Embryonic facial prominence (tissue), 1 donor: ENCODE data around the gene KCNQ4.

Experiments
- DNase-seq: peaks from one replicate; pipeline ENCODE4 v3.0.0-alpha.2; 2016; ENCODE audit errors: extremely low spot score

The KCNQ4 gene

DNA sequence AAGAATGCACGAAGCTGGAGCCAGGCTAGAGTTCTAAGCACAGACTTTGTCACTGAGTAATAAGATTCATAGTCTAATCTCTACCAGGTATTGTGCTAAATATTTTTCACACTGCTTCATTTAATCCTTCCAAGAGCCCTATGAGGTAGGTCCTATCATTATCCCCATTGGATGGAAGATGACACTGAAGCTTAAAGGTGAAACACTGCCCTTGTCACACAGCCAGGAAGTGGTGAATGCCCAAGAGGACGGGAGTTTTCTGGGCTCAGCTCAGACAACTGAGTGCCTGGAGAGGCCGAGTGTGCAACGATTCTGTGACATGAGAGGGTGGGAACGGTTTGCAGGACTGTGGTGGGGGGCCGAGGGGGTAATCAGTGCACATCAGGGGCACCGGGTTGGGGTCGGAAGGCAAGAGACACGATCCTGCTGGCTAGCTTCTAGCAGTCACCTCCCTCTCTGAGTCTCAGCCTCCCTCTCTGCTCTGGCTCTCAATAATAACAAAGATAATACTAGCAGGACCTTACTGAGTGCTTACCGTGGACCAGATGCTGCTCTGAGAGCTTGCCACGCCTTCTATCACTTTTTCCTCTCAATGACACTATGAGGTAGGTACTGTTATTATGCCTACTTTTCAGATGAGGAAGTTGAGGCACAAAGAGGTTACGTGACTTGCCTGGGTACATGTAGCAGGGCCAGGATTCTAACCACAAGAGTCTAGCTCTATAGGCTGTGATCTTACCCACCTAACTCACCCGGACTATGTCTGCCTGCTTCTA, 12.4 kb downstream of the KCNQ4 start:
- DNase-seq = no peak

GRCh38 chr1:40796939-40797667, 13.5 kb downstream of the KCNQ4 start:
- no peak for DNase-seq

DNA sequence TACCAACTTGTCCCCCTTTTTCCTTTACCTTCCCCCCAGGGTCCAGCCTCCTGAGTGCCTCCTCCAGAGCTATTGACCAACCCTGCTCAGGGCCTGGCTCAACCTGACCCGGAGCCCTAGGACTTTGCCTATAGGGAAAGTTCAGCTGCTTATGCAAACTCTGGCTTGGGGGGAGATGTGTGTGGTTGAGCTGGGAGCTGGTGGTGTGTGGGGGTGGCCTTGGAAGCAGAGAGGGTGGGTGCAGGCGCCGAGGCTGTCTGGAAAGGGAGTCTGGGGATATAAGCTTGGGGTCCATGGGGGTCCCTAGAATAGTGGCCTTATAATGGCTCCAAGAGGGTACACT, 14.1 kb downstream of the KCNQ4 start:
- DNase-seq = no peak

GRCh38 chr1:40798366-40799281, 15.0 kb downstream of the KCNQ4 start:
- DNase-seq = no peak

DNA sequence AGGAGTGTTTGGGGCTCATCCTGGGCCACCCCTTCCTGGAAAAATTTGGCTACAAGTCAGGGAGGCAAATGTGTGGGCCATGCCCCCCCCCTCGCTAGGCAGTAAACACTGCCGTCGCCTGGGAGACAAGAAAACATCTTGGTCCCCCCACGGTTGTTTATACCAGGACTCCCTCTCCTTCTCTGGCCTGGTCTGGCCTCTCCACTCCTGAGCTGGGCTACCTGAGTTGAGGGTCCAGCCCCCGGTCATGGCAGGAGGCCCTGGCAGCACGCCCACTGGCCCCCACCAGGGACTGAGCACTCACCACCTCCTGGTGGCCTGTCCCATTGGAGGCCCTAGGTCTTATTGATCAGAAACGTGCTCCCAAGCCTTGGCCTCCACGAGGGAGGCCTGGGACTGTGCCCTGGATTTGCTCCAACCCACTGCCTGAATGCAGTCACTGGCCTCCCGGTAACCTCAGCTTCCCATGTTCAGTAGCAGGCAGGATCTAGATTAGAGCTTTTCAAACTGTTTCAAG, 15.8 kb downstream of the KCNQ4 start:
- DNase-seq = no peak

DNA sequence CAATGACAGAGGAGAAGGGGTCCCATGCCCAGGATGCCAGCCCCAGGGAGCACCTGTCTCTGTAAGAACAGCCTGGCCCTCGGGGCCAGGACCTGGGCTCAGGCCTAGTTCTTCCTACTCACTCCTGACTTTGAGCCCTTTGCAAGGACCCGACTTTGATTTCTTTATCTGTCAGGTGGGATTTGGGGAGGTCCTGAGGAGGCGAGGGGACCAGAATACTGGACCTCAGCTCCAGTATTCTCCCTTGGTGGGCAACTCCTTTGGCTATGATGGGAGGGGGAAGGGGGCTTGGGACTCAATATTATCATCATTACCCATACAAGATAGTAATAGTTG, 18.1 kb downstream of the KCNQ4 start:
- DNase-seq = no peak

DNA sequence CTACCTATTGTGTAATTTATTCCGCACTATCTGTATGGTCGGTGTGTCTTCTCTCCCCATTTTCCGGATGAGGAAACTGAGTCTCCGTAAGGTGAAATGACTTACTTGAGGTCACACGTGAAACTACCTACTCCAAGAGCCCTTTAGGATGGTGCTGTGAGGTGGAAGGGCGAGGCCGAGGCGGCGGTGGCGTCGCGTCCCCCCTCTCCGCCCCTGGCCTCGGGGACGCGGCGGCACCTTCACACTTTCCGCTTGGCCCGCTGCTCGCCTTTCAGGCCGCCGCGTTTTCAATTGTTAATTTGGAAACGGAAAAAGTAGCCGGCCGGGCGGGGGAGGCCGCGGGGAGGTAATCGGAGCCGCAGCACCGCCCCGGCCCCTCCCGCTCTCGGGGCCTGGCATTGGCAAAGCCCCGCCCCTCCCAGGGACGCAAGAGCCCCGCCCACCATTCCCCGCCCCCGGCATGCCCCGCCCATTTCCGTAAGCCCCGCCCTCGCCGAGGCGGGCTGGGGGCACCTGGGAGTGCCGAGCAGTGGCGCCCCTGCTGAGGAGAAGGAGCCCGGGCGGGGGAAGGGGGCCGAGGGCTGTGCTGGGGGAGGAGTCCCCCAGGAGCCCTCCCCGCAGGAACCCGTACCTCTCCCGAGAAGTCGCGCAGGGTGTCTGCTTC, 18.6 kb downstream of the KCNQ4 start:
- DNase-seq = no peak

- DNase-seq = no peak
Measured at GRCh38 chr1:40802742-40803113, 19.1 kb downstream of the KCNQ4 start.

DNA sequence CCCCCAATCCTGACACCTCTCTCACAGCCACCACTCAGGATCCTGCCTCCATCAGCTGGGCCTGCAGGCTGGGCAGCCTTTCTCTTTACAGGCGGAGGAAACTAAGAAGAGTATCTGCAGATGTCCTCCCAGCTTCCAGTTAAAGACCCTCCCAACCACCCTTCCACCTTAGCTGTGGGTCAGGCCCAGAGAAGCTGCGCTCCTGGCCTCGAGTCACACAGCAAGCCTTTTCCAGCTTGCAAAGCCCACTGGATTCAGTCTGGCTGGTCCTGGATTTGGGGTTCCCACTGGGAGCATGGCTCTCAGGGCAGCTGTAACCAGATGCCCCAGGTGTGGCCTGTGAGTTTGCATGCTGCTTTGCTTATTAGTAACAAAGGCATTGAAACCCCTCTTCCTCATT, 19.9 kb downstream of the KCNQ4 start:
- no peak for DNase-seq

GRCh38 chr1:40803902-40804301, 20.3 kb downstream of the KCNQ4 start:
- no peak for DNase-seq

- DNase-seq = no peak
Measured at GRCh38 chr1:40806240-40806639, 22.7 kb downstream of the KCNQ4 start.

DNA sequence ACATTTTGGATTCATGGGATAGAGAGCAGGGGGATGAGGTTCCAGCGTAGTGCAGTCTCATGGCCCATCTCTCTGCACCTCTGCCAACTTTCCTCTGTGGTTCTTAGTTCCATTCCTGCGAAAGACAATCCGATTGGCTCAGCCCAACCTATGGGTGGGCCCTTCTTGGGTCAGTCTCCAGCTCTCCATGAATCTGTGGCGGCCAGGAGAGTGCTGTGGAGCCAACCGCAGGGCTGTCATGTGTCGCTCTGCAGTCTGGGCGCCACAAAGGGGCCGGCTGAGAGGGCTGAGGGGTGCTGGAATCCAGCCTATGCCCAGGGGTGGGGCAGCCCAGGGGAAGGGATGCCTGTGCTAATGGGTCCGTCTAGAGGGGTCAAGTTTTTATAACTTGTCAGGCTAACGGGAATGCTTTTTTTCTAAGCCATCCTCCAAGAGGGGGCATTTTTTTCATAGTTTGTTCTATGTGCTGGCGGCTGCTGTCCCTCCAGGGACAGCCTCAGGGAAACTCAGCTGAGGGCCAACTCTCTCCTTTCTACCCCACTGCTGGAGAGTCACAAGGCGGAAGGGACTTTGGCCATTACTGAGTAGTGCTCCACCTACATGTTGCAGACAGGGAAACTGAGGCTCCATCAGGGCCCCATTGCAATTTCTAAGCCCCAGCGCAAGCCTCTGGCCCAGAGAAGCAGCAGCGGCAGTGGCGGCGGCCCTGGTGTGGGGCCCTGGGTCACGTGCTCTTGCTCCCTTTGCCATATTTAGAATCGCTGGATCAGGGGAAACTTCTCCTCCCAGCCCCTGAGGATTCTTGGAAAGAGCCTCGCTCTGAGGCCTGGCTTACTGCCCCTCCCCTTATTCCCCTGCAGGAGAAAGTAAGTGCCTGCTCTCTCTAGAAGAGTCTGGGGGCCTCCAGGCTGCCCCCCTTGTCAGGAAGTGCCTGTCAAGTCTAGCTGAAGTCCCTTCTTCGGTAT, 23.4 kb downstream of the KCNQ4 start:
- DNase-seq = no peak

DNA sequence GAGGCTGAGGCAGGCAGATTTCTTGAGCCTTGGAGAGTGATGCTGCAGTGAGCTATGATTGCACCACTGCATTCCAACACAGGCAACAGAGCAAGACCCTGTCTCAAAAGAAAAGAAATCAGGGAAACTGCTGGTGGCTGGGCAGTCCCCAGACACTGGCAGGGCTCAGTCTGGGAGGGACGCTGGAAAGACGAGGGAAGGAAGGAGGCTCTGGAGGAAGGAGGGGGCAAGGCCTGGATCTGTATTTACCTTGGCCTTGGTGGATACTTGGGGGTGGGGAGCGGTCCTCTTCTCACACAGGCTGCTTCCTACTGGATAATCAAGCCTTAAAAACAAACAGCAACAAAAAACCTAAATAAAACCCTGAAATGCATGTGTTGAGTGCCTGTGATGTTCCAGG, 24.4 kb downstream of the KCNQ4 start:
- DNase-seq = no peak

GRCh38 chr1:40808444-40808843, 24.9 kb downstream of the KCNQ4 start:
- no peak for DNase-seq

- DNase-seq = no peak
Measured at GRCh38 chr1:40808909-40809308, 25.3 kb downstream of the KCNQ4 start.

DNA sequence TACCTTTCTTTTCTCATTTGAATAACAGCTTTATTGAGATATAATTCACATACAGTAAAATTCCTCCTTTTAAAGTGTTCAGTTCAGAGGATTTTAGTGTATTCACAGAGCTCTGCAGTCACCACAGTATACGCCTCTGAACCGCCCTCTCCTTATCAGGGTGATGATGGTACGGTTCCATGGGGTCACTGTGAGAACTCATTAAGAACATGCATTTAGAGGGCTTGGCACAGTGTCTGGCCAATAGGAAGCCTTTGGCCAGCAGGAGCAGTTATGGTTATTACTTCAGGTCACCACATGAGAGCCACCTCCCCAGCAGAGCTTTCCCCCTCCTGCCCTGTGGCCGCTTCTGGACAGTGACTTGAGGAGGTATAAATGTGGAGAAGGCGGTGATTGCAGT, 27.3 kb downstream of the KCNQ4 start:
- no peak for DNase-seq

GRCh38 chr1:40815420-40815819, 31.8 kb downstream of the KCNQ4 start:
- no peak for DNase-seq

DNA sequence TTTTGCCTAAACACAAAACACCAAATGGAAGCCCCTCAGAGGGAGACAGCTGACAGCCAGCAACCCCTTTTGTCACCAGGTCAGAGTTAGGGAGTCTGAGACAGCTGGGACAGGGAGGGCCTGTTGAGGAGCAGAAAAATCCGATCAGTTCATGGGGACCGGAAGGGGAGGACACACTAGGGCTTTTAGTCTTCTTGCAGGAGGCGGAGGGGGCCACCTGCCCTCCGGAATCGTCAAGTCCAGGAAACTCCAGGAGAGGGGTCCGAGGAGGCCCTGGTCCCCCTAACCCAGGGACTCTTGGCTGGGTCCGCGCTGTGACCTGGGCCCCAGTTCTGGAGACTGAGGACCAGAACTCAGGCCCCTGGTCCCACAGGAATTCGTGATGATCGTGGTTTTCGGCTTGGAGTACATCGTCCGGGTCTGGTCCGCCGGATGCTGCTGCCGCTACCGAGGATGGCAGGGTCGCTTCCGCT, 34.2 kb downstream of the KCNQ4 start:
- no peak for DNase-seq

DNA sequence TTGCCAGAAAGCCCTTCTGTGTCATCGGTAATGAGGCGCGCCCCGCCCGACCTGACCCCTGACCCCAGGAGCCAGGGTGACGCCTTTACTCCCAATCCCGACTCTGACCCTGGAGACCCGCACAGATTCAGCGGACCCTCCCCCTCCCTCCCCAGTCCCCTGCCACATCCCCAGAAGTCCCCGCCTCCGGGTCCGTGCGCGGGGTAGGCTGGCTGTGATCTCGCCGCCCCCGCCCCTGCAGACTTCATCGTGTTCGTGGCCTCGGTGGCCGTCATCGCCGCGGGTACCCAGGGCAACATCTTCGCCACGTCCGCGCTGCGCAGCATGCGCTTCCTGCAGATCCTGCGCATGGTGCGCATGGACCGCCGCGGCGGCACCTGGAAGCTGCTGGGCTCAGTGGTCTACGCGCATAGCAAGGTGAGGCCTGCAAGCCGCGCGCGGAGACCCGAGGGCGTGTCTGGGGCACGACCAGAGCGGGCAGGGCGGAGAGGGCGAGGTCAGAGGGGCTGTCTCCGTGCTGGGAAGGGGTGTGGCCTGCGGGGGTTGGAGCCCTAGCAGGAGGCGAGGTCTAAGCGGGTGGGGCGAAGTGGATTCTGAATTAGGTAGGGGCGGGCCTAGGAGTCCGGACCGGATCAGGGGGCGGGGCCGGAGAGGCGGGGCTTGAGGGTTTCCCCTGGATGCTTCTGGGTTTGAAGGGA, 34.8 kb downstream of the KCNQ4 start:
- DNase-seq = no peak

DNA sequence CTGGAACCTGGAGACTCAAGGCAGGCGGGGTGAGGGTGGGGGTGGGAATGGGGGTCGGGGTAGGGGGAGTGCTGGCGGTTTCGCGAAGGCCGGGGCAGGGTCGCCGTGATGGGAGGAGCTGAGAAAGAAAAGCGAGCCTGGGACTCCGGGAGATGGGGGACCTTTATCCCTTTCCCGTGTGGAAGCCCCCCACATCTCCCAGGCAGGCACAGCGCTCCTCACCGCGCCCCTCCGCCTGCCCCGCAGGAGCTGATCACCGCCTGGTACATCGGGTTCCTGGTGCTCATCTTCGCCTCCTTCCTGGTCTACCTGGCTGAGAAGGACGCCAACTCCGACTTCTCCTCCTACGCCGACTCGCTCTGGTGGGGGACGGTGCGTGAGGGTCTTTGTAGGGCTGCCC, 35.5 kb downstream of the KCNQ4 start:
- DNase-seq = no peak
